ENCODE measurements around the gene ITIH4. TPM values are rescaled to one million over a fixed set of nuclear protein-coding genes. Genes with fewer than 3 reads are reported as not detected.

Gene ITIH4
- total and polyA plus RNA-seq, 2 of the 13 experiments (the other 11 are each of a cell fraction or from before 2014, with no cell fraction given), result 2.7 to 5.3 TPM

- peak; percentile 46; the same call in 1 of the 2 replicates for TF ChIP-seq DRAP1 (CRISPR knock-in tag; IDR thresholded peaks at IDR 0.05)
- TF ChIP-seq MEF2D (CRISPR knock-in tag; IDR thresholded peaks at IDR 0.05), result peak; percentile 30; the same call in 1 of the 2 replicates
- peak; percentile 58 for TF ChIP-seq ZBTB2 (CRISPR knock-in tag; IDR thresholded peaks at IDR 0.05; ENCODE audit: low read depth)
- TF ChIP-seq THYN1 (CRISPR knock-in tag; IDR thresholded peaks at IDR 0.05; ENCODE audit: borderline replicate concordance, low read depth), result no peak
- TF ChIP-seq ARNT2 (CRISPR knock-in tag; IDR thresholded peaks at IDR 0.05; ENCODE audit: low read depth), result 0 out of 2 replicates have a peak, but pooled peaks have one; percentile 69
- peak; percentile 54 for TF ChIP-seq HOXA5 (CRISPR knock-in tag; IDR thresholded peaks at IDR 0.05)
- TF ChIP-seq CREB3 (CRISPR knock-in tag; IDR thresholded peaks at IDR 0.05), result peak; percentile 0; the same call in 1 of the 2 replicates
- peak; percentile 69; the same call in 1 of the 2 replicates for TF ChIP-seq ZNF703 (CRISPR knock-in tag; IDR thresholded peaks at IDR 0.05; ENCODE audit: borderline replicate concordance)
- TF ChIP-seq DNMT3B (CRISPR knock-in tag; conservative IDR thresholded peaks at IDR 0.05), result no peak
- no peak for TF ChIP-seq NCOA5 (CRISPR knock-in tag; IDR thresholded peaks at IDR 0.05)
- TF ChIP-seq YEATS4 (CRISPR knock-in tag; IDR thresholded peaks at IDR 0.05; ENCODE audit: borderline replicate concordance), result peak; percentile 92
Measured at GRCh38 chr3:52770496-52771333, 59.8 kb downstream of the ITIH4 start, which contains the start of gene NEK4 (continued).

Measured in HepG2 (cell line).